Activated CD4-positive, alpha-beta memory T cell treated with anti-CD3 and anti-CD28 coated beads, Interleukin-2, amount 10 ng/mL, durations not matched to agents 7 days and 5 days (primary cell): Measurements from ENCODE around the gene UTP3. TPM values are rescaled to one million over a fixed set of nuclear protein-coding genes. Genes with fewer than 3 reads are reported as not detected.
"Not testable (repeated sequence)": the region's sequence is repeated elsewhere in the genome, so short reads cannot be mapped to it uniquely, and the experiment has no call there.

Experiments
- CTCF ChIA-PET: fragments of 350-600 bp; sonication (Branson Sonifier 250); formaldehyde crosslinking; loops from one replicate; lab custom pipeline; 2021; ENCODE audit warnings: antibody characterized with exemption, inconsistent platforms; lab: Charles Lee
- POLR2A ChIA-PET: fragments of 350-600 bp; sonication (Branson Sonifier 250); formaldehyde crosslinking; loops from one replicate; lab custom pipeline; 2021; ENCODE audit warnings: antibody characterized with exemption; lab: Charles Lee
- DNase-seq: peaks from one replicate; pipeline ENCODE4 v3.0.0-alpha.2; 2020
- H3K27ac Mint-ChIP-seq: one replicate; pipeline ENCODE4 v1.8.0; 2021; ENCODE audit warnings: mild to moderate bottlenecking, mixed read lengths
- H3K27me3 Mint-ChIP-seq: one replicate; pipeline ENCODE4 v1.8.0; 2021; ENCODE audit warnings: mixed read lengths
- H3K36me3 Mint-ChIP-seq: one replicate; pipeline ENCODE4 v1.8.0; 2021; ENCODE audit warnings: low read depth, mixed read lengths
- H3K4me1 Mint-ChIP-seq: one replicate; pipeline ENCODE4 v1.8.0; 2021; ENCODE audit warnings: mixed read lengths
- H3K4me3 Mint-ChIP-seq: one replicate; pipeline ENCODE4 v1.8.0; 2021; ENCODE audit warnings: mild to moderate bottlenecking, mixed read lengths
- H3K9me3 Mint-ChIP-seq: one replicate; pipeline ENCODE4 v1.8.0; 2021; ENCODE audit warnings: mixed read lengths
- total RNA-seq, 2 experiments: library from RNA; stranded (reverse); gene quantifications; one replicate each; pipeline ENCODE4 v1.2.3, GENCODE V29; 2021

UTP3 gene
- total RNA-seq, 2 experiments from 2014 or later, result 28.7 to 28.9 TPM

DNA sequence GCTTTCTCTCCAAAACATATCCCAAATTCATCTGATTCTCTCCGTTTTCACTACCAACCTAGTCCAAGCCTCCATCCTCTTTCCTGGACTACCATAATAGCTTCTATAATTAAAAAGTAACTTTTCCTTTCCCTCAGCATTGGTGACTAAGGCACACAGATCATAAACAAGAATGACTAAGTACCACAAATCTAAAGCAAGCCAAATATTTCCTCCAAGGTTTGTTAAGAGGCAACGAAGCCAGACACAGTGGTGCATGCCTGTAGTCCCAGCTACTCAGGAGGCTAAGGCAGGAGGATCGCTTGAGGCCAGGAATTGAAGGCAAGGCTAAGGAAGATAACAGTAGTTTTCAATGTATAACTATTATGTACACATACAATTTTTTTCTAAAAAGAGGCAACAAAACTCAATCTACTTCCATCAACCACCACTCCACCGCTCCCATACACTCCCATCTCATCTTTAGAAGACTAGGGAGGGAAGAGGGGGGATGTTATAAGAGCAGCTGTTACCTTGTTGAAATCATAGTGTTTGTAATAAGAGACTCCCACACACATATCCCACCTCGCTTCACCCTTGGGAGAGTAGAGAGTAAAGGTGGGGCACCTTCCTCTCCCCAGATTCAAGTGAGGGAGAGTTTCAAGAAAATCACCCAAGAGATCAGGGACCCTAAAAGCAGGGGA lies 17.9 kb upstream of the UTP3 start:
- POLR2A ChIA-PET, result no interaction called here
- Mint-ChIP-seq H3K9me3 (no peaks in the 10 kb centered on the region), H3K4me1 (no peaks in the 10 kb centered on the region), H3K4me3 (no peak overlapping the region), H3K36me3 (no peaks in the 10 kb centered on the region), H3K27me3 (peaks cover 21% of the 10 kb centered on the region), H3K27ac (no peak overlapping the region)
- no peak for DNase-seq
- CTCF ChIA-PET, result interaction anchor here (0.6 kb wide), 1 partner anchor 168 kb away, joined by 4 read pairs; no protein-coding TSS in a partner anchor

DNA sequence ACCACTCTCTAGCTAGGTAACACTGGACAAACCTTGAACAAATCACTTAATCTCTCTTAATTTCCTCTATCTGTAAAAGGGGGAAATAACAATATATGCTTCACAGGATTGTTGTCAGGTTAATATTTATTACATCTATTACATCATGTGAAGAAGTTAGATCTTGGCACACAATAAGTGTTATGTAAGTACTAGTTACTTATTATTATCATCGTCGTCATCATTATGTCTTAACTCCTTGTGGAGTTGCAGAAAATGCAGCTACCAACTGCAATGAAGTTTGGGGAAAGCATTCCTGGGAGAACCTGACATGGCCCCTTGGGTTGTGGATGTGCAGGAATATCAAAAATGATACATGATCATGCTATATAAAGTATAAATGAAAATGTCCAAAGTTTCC lies 17.2 kb upstream of the UTP3 start:
- Mint-ChIP-seq H3K4me3 (no peak overlapping the region), H3K27me3 (peaks cover 21% of the 10 kb centered on the region), H3K27ac (no peak overlapping the region), H3K9me3 (no peaks in the 10 kb centered on the region), H3K36me3 (no peaks in the 10 kb centered on the region), H3K4me1 (no peaks in the 10 kb centered on the region)
- POLR2A ChIA-PET, result no interaction called here
- DNase-seq, result no peak
- CTCF ChIA-PET, result interaction anchor here (0.6 to 1.7 kb wide), 2 partner anchors 14 to 167 kb away, joined by 4 read pairs; no protein-coding TSS in a partner anchor

DNA sequence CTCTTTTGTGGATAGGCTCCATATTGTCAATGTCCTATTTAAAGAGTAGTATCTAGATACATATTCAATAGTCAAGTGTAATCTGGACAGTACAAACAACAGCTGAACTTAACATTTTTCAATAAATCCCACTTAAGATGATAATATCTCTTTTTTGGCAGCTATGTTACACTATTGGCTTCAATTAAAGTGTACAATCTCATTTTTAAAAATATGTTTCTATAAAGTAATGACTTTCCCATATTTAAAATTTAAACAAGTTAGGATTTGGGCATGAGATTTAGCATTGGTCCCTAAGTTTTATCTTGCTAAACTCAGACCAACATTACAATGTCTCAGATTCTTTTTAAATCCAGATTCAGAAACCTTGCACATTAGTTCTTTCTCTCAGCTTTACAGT lies 14.1 kb upstream of the UTP3 start:
- H3K27ac Mint-ChIP-seq, result no peak overlapping the region
- peaks cover 21% of the 10 kb centered on the region for H3K27me3 Mint-ChIP-seq
- H3K9me3 Mint-ChIP-seq, result no peaks in the 10 kb centered on the region
- H3K4me3 Mint-ChIP-seq, result no peak overlapping the region
- no peak for DNase-seq
- H3K36me3 Mint-ChIP-seq, result no peaks in the 10 kb centered on the region
- ChIA-PET POLR2A (no interaction called here), CTCF (no interaction called here)
- H3K4me1 Mint-ChIP-seq, result peaks cover 22% of the 10 kb centered on the region

DNA sequence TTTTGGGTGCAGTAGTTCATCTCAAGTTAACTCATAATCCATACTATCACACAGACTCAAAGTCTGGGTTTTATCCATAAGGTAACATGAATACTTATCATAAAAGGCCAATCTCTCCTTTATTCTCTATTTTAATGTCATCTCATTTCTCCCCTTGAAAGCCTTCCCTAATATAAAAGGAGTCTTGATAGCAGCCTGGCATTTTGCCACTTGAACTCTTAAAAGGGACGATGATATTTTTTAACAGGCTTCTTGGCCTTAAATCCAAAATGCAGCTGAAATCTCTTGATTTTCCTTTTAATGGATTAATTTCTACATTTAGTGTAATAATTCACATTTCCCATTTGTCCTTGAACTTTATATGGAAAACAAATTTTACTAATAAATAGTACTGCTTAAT lies 13.6 kb upstream of the UTP3 start:
- ChIA-PET POLR2A (no interaction called here), CTCF (no interaction called here)
- DNase-seq, result no peak
- no peak overlapping the region for H3K27ac Mint-ChIP-seq
- H3K4me3 Mint-ChIP-seq, result no peak overlapping the region
- H3K4me1 Mint-ChIP-seq, result peaks cover 26% of the 10 kb centered on the region
- no peaks in the 10 kb centered on the region for H3K9me3 Mint-ChIP-seq
- no peaks in the 10 kb centered on the region for H3K36me3 Mint-ChIP-seq
- peaks cover 21% of the 10 kb centered on the region for H3K27me3 Mint-ChIP-seq

DNA sequence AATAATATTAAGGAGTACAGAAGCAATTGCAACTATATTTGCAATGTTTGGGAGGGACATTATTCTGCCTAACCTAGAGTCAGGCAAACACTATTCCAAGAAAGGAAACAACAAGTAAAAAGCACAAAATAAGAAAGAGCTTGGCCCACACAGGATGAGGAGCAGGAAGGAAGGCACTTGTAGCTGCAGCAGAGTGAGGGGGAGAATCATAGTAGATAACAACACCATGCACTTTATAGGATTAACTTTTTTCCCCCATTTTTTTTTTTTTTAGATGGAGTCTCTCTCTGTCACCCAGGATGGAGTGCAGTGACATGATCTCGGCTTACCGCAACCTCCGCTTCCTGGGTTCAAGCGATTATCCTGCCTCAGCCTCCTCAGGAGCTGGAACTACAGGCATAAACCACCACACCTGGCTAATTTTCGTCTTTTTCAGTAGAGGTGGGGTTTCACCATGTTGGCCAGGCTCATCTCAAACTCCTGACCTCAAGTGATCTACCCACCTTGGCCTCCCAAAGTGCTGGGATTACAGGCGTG lies 11.7 kb upstream of the UTP3 start:
- CTCF ChIA-PET, result interaction anchor here (1.0 to 2.3 kb wide), 5 partner anchors 11 to 75 kb away, joined by 3 to 11 read pairs (median 5); partner anchors contain the start of gene UTP3
- H3K36me3 Mint-ChIP-seq, result no peaks in the 10 kb centered on the region
- peaks cover 9% of the 10 kb centered on the region for H3K27me3 Mint-ChIP-seq
- no peak overlapping the region for H3K27ac Mint-ChIP-seq
- no peak for DNase-seq
- POLR2A ChIA-PET, result no interaction called here
- no peaks in the 10 kb centered on the region for H3K9me3 Mint-ChIP-seq
- no peak overlapping the region for H3K4me3 Mint-ChIP-seq
- H3K4me1 Mint-ChIP-seq, result peaks cover 26% of the 10 kb centered on the region

DNA sequence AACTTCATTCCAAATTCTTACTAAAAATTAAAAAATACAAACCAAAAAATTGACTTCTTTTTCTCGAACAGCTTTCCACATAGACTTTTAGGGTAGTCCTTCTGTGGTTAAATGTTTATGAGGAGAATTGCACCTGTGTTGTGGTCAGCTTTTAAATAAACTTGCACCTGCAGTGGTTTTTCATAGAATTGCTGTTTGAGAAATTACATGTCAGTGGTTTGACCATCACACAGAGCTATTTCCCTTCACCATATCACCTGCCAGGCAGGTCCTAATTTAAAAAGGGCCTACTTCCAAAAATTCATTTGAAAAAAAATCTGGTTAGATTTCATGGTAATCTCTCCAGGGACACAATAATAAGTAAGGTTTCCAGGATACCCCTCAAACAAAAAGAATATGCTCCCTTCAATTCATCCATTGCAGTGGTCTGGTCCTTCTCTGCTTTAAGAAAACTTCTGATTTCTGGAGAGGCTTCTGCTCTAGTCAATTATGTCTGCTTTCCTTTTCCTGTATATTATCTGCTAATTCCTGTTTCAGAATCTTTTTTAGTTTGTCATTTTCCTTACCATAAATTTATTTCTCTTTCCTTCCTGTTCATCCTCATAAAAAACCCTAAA lies 9.8 kb upstream of the UTP3 start:
- ChIA-PET POLR2A (interaction anchor here (1.0 to 1.3 kb wide), 3 partner anchors 9 to 56 kb away, joined by 3 to 6 read pairs (median 4); partner anchors contain the start of gene UTP3), CTCF (interaction anchor here (0.5 to 2.3 kb wide), 7 partner anchors 9 to 315 kb away, joined by 3 to 11 read pairs (median 4); partner anchors contain the start of genes DCK and UTP3)
- no peaks in the 10 kb centered on the region for H3K9me3 Mint-ChIP-seq
- peaks cover 6% of the 10 kb centered on the region for H3K27me3 Mint-ChIP-seq
- no peaks in the 10 kb centered on the region for H3K36me3 Mint-ChIP-seq
- H3K27ac Mint-ChIP-seq, result peak overlapping the region; percentile 7
- DNase-seq, result no peak
- no peak overlapping the region for H3K4me3 Mint-ChIP-seq
- peaks cover 26% of the 10 kb centered on the region for H3K4me1 Mint-ChIP-seq

DNA sequence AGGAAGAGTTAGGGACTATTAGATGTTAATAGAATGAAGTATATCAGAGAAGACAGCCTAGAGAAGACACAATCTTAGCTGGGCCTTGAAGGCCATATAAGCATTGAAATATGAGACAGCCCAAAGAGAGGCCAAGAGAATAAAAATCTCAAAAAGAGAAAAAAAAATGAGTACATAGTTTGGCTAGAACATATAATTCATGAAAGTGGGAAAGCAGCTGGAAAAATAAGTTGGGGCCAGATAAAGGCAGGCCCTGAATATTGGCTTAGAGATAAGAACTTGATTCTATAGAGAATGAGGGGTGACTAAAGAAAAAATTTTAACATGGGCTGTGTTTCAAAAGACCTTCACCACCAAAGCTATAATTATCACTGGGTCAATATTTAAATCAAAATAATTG lies 7.4 kb upstream of the UTP3 start:
- CTCF ChIA-PET, result interaction anchor here (0.9 to 1.6 kb wide), 2 partner anchors 29 to 54 kb away, joined by 4 to 5 read pairs; no protein-coding TSS in a partner anchor
- H3K9me3 Mint-ChIP-seq, result no peaks in the 10 kb centered on the region
- no peaks in the 10 kb centered on the region for H3K27me3 Mint-ChIP-seq
- no peaks in the 10 kb centered on the region for H3K36me3 Mint-ChIP-seq
- no peak for DNase-seq
- no peak overlapping the region for H3K4me3 Mint-ChIP-seq
- no peak overlapping the region for H3K27ac Mint-ChIP-seq
- POLR2A ChIA-PET, result interaction anchor here (1.4 kb wide), 1 partner anchor 158 kb away, joined by 4 read pairs; no protein-coding TSS in a partner anchor
- peaks cover 26% of the 10 kb centered on the region for H3K4me1 Mint-ChIP-seq

DNA sequence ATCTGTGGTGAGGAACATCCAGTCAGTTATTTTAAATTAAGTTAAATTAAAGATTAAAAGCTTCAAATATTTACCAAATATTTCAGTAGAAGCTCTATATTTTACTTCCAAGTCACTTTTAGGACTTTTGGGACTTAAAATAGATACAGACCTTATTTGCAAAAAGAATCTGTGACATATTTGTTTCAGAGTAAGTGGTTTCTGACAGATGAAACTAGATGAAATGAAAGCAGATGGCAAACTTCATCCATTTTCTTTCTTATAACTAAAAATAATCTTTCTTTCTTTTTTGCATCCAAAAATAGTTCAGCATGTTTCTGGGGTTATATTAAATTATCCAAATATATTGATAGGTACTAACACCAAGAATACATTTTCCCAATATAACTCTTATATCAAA lies 6.6 kb upstream of the UTP3 start:
- no peaks in the 10 kb centered on the region for H3K27me3 Mint-ChIP-seq
- peaks cover 24% of the 10 kb centered on the region for H3K4me1 Mint-ChIP-seq
- no peaks in the 10 kb centered on the region for H3K36me3 Mint-ChIP-seq
- no peaks in the 10 kb centered on the region for H3K9me3 Mint-ChIP-seq
- no peak overlapping the region for H3K4me3 Mint-ChIP-seq
- DNase-seq, result no peak
- POLR2A ChIA-PET, result interaction anchor here (1.4 kb wide), 1 partner anchor 157 kb away, joined by 4 read pairs; no protein-coding TSS in a partner anchor
- CTCF ChIA-PET, result interaction anchor here (1.5 to 1.6 kb wide), 2 partner anchors 30 to 54 kb away, joined by 3 to 5 read pairs; no protein-coding TSS in a partner anchor
- H3K27ac Mint-ChIP-seq, result no peak overlapping the region

DNA sequence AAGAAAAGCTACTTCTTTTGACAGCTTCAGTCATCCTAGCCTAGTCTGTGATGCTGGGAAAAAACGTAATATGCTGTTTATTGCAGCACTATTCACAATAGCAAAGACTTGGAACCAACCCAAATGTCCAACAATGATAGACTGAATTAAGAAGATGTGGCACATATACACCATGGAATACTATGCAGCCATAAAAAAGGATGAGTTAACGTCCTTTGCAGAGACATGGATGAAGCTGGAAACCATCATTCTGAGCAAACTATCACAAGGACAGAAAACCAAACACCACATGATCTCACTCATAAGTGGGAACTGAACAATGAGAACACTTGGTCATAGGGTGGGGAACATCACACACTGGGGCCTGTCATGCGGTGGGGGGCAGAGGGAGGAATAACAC lies 6.2 kb upstream of the UTP3 start:
- H3K27me3 Mint-ChIP-seq, H3K36me3 Mint-ChIP-seq, H3K4me3 Mint-ChIP-seq, H3K27ac Mint-ChIP-seq, H3K9me3 Mint-ChIP-seq, DNase-seq: not testable (repeated sequence)
- CTCF ChIA-PET, result interaction anchor here (1.5 kb wide), 1 partner anchor 30 kb away, joined by 3 read pairs; no protein-coding TSS in a partner anchor
- H3K4me1 Mint-ChIP-seq, result peaks cover 20% of the 10 kb centered on the region
- POLR2A ChIA-PET, result interaction anchor here (1.4 kb wide), 1 partner anchor 157 kb away, joined by 4 read pairs; no protein-coding TSS in a partner anchor

DNA sequence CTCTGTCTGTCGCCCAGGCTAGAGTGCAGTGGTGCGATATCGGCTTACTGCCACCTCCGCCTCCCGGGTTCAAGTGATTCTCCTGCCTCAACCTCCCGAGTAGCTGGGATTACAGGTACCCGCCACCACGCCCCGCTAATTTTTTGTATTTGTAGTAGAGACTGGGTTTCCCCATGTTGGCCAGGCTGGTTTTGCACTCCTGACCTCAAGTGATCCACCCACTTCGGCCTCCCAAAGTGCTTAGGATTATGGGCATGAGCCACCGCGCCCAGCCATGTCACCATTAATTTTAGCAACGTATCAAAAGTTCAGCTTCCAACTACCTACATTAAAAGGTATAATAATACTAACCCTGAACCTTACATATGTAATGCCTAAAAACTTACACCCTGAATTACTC lies 940 bp upstream of the UTP3 start:
- POLR2A ChIA-PET, result interaction anchor here (0.9 to 4.6 kb wide), 8 partner anchors 9 to 306 kb away, joined by 3 to 35 read pairs (median 4); partner anchors contain the start of genes DCK and GRSF1
- H3K27me3 Mint-ChIP-seq, result no peaks in the 10 kb centered on the region
- H3K4me3 Mint-ChIP-seq, result peak overlapping the region; percentile 97
- peaks cover 27% of the 10 kb centered on the region for H3K36me3 Mint-ChIP-seq
- CTCF ChIA-PET, result interaction anchor here (0.6 to 3.4 kb wide), 5 partner anchors 10 to 48 kb away, joined by 3 to 27 read pairs (median 5); no protein-coding TSS in a partner anchor
- peaks cover 39% of the 10 kb centered on the region for H3K4me1 Mint-ChIP-seq
- DNase-seq, result peak; percentile 22
- H3K27ac Mint-ChIP-seq, result peak overlapping the region; percentile 93
- no peaks in the 10 kb centered on the region for H3K9me3 Mint-ChIP-seq

DNA sequence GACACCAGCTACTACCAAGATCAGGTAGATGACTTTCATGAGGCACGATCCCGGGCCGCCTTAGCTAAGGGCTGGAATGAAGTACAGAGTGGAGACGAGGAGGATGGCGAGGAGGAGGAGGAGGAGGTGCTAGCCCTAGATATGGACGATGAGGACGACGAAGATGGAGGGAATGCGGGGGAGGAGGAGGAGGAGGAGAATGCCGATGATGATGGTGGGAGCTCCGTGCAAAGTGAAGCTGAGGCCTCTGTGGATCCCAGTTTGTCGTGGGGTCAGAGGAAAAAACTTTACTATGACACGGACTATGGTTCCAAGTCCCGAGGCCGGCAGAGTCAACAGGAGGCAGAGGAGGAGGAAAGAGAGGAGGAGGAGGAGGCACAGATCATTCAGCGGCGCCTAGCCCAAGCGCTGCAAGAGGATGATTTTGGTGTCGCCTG lies 481 bp downstream of the UTP3 start:
- CTCF ChIA-PET, result interaction anchor here (0.9 to 3.4 kb wide), 11 partner anchors 11 to 308 kb away, joined by 3 to 35 read pairs (median 5); partner anchors contain the start of gene GRSF1
- Mint-ChIP-seq H3K27me3 (no peaks in the 10 kb centered on the region), H3K4me3 (peak overlapping the region; percentile 97), H3K36me3 (peaks cover 30% of the 10 kb centered on the region), H3K27ac (peak overlapping the region; percentile 93), H3K9me3 (no peaks in the 10 kb centered on the region), H3K4me1 (peaks cover 39% of the 10 kb centered on the region)
- POLR2A ChIA-PET, result interaction anchor here (0.7 to 4.6 kb wide), 11 partner anchors 9 to 307 kb away, joined by 3 to 36 read pairs (median 6); partner anchors contain the start of gene GRSF1
- DNase-seq, result no peak

DNA sequence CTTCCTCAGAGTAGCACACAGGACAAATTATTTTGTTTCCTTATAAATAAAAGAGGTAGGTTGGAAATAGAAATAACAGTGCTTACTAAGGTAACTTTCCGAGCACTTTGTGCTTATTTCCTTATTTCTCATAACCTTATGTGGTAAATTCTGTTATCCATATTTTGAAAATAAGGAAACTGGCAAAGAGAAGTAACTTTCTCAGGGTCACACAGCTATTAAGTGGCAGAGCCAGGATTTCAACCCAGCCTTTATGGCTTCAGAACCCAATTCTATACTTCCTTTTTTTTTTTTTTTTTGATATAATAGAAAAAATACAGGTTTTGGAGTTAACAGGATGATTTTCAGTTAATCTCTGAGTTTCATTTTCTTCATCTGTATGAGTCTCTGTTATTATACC lies 3.3 kb downstream of the UTP3 start:
- Mint-ChIP-seq H3K36me3 (peaks cover 30% of the 10 kb centered on the region), H3K9me3 (no peaks in the 10 kb centered on the region), H3K27ac (no peak overlapping the region), H3K4me1 (peaks cover 37% of the 10 kb centered on the region), H3K27me3 (no peaks in the 10 kb centered on the region), H3K4me3 (no peak overlapping the region)
- CTCF ChIA-PET, result interaction anchor here (0.7 to 1.0 kb wide), 3 partner anchors 30 to 44 kb away, joined by 3 to 4 read pairs (median 3); no protein-coding TSS in a partner anchor
- POLR2A ChIA-PET, result no interaction called here
- no peak for DNase-seq
